Neural progenitor cell (in vitro differentiated cells): ENCODE measurements around the gene CERS2. TPM values are rescaled to one million over a fixed set of nuclear protein-coding genes. Genes with fewer than 3 reads are reported as not detected.

ENCODE experiments used
- DNase-seq: peaks from one replicate; pipeline ENCODE4 v3.0.0-alpha.2; 2016; ENCODE audit warnings: low spot score
- H2AFZ ChIP-seq: fragments of 200-600 bp; sonication (generic); replicated peaks from 2 replicates; pipeline ENCODE4 v1.6.1; 2016; ENCODE audit warnings: antibody characterized with exemption
- H3F3A ChIP-seq: fragments of 200-600 bp; sonication (generic); 2 replicates; pipeline ENCODE4 v1.6.1; 2016; ENCODE audit warnings: antibody characterized with exemption, low read depth
- H3K27ac ChIP-seq: fragments of 200-600 bp; sonication (generic); 2 replicates; pipeline ENCODE4 v1.5.1; 2016; ENCODE audit warnings: mild to moderate bottlenecking
- H3K27me3 ChIP-seq: fragments of 200-600 bp; sonication (generic); 2 replicates; pipeline ENCODE4 v1.6.1; 2016; ENCODE audit warnings: mild to moderate bottlenecking, moderate library complexity
- H3K36me3 ChIP-seq: fragments of 200-600 bp; sonication (generic); 2 replicates; pipeline ENCODE4 v1.5.1; 2016
- H3K4me1 ChIP-seq: fragments of 200-600 bp; sonication (generic); 2 replicates; pipeline ENCODE4 v1.6.1; 2016; ENCODE audit warnings: mixed run types
- H3K4me2 ChIP-seq: fragments of 200-600 bp; sonication (generic); 2 replicates; pipeline ENCODE4 v1.6.1; 2016
- H3K4me3 ChIP-seq: fragments of 200-600 bp; sonication (generic); 2 replicates; pipeline ENCODE4 v1.5.1; 2016
- H3K79me2 ChIP-seq: fragments of 200-600 bp; sonication (generic); 2 replicates; pipeline ENCODE4 v1.6.1; 2016; ENCODE audit warnings: low read depth
- H3K9ac ChIP-seq: fragments of 200-600 bp; sonication (generic); 2 replicates; pipeline ENCODE4 v1.6.1; 2016
- H3K9me3 ChIP-seq: fragments of 200-600 bp; sonication (generic); 2 replicates; pipeline ENCODE4 v1.5.1; 2016; ENCODE audit warnings: low read depth
- H4K20me1 ChIP-seq: fragments of 200-600 bp; sonication (generic); 2 replicates; pipeline ENCODE4 v1.6.1; 2016; ENCODE audit warnings: low read depth
- H3K27ac Mint-ChIP-seq: 3 replicates; pipeline ENCODE4 v1.8.0; 2021; ENCODE audit warnings: mixed read lengths
- H3K27me3 Mint-ChIP-seq: 2 replicates; pipeline ENCODE4 v1.8.0; 2022; ENCODE audit warnings: low read depth, mild to moderate bottlenecking, inconsistent platforms, moderate library complexity, mixed read lengths; ENCODE audit not compliant: insufficient read depth
- H3K36me3 Mint-ChIP-seq: 3 replicates; pipeline ENCODE4 v1.8.0; 2021; ENCODE audit warnings: mixed read lengths
- H3K4me1 Mint-ChIP-seq: 3 replicates; pipeline ENCODE4 v1.8.0; 2021; ENCODE audit warnings: mixed read lengths
- H3K4me3 Mint-ChIP-seq: 3 replicates; pipeline ENCODE4 v1.8.0; 2021; ENCODE audit warnings: mild to moderate bottlenecking, moderate library complexity, mixed read lengths
- H3K9me3 Mint-ChIP-seq: 3 replicates; pipeline ENCODE4 v1.8.0; 2020; ENCODE audit warnings: mixed read lengths
- CTCF ChIP-seq: fragments of 200-600 bp; sonication (generic); IDR thresholded peaks from 2 replicates; pipeline ENCODE4 v1.5.1; 2017; ENCODE audit warnings: antibody characterized with exemption, mild to moderate bottlenecking
- EZH2 ChIP-seq: fragments of 200-600 bp; sonication (generic); IDR thresholded peaks from 2 replicates; pipeline ENCODE4 v1.6.1; 2017; ENCODE audit warnings: antibody characterized with exemption, mild to moderate bottlenecking, moderate library complexity
- EZH2phosphoT487 ChIP-seq: fragments of 200-600 bp; sonication (generic); IDR thresholded peaks from 2 replicates; pipeline ENCODE4 v1.6.1; 2017; ENCODE audit warnings: antibody characterized with exemption
- total RNA-seq: library from RNA; depleted of rRNA; stranded (reverse); fragments of >200 nt; gene quantifications from 2 replicates; pipeline ENCODE4 v1.2.3, GENCODE V29; 2015; ENCODE audit warnings: low replicate concordance

Gene CERS2
- total RNA-seq, 1 donor from 2014 or later, result 104 TPM

GRCh38 chr1:151011154-151011850, 36.7 kb upstream of the CERS2 start:
- no peak for DNase-seq
- no peaks in the 10 kb centered on the region for H3K36me3 ChIP-seq
- no peaks in the 10 kb centered on the region for H3K27me3 ChIP-seq
- H3K9me3 Mint-ChIP-seq, result no peaks in the 10 kb centered on the region
- peaks cover 18% of the 10 kb centered on the region for H3F3A ChIP-seq
- H3K4me2 ChIP-seq, result no peak overlapping the region
- no peak overlapping the region for H3K27ac ChIP-seq
- no peaks in the 10 kb centered on the region for H3K9me3 ChIP-seq
- H3K27ac Mint-ChIP-seq, result no peak overlapping the region
- H3K36me3 Mint-ChIP-seq, result peaks cover 3% of the 10 kb centered on the region
- TF ChIP-seq EZH2phosphoT487, result no peak
- no peak for TF ChIP-seq CTCF
- H3K4me3 Mint-ChIP-seq, result no peak overlapping the region
- peaks cover 18% of the 10 kb centered on the region for H3K4me1 ChIP-seq
- peaks cover 4% of the 10 kb centered on the region for H3K27me3 Mint-ChIP-seq
- H3K9ac ChIP-seq, result no peak overlapping the region
- H3K79me2 ChIP-seq, result peaks cover 11% of the 10 kb centered on the region
- no peak overlapping the region for H3K4me3 ChIP-seq
- H4K20me1 ChIP-seq, result no peaks in the 10 kb centered on the region
- no peak overlapping the region for H2AFZ ChIP-seq
- peaks cover 29% of the 10 kb centered on the region for H3K4me1 Mint-ChIP-seq

GRCh38 chr1:151010346-151010726, 35.7 kb upstream of the CERS2 start:
- H3K4me1 Mint-ChIP-seq, result peaks cover 39% of the 10 kb centered on the region
- H3K79me2 ChIP-seq, result peaks cover 11% of the 10 kb centered on the region
- no peak for DNase-seq

GRCh38 chr1:151009674-151010345, 35.2 kb upstream of the CERS2 start:
- H3K27me3 ChIP-seq, result no peaks in the 10 kb centered on the region
- peaks cover 25% of the 10 kb centered on the region for H3F3A ChIP-seq
- H3K4me3 Mint-ChIP-seq, result peak overlapping the region; percentile 97
- H3K27ac Mint-ChIP-seq, result no peak overlapping the region
- H3K4me2 ChIP-seq, result peak overlapping the region; percentile 82
- peaks cover 11% of the 10 kb centered on the region for H3K79me2 ChIP-seq
- peaks cover 42% of the 10 kb centered on the region for H3K4me1 Mint-ChIP-seq
- H3K36me3 ChIP-seq, result no peaks in the 10 kb centered on the region
- peaks cover 21% of the 10 kb centered on the region for H3K4me1 ChIP-seq
- H3K27me3 Mint-ChIP-seq, result peaks cover 4% of the 10 kb centered on the region
- peak overlapping the region; percentile 76 for H3K4me3 ChIP-seq
- DNase-seq, result no peak
- no peak overlapping the region for H3K9ac ChIP-seq
- H3K9me3 ChIP-seq, result no peaks in the 10 kb centered on the region
- H4K20me1 ChIP-seq, result no peaks in the 10 kb centered on the region
- H3K27ac ChIP-seq, result no peak overlapping the region
- peaks cover 3% of the 10 kb centered on the region for H3K36me3 Mint-ChIP-seq
- H3K9me3 Mint-ChIP-seq, result no peaks in the 10 kb centered on the region
- no peak overlapping the region for H2AFZ ChIP-seq
- TF ChIP-seq CTCF, result no peak
- TF ChIP-seq EZH2, result no peak
- no peak for TF ChIP-seq EZH2phosphoT487

More at GRCh38 chr1:151010346-151010726, 35.7 kb upstream of the CERS2 start:
- H3K27me3 ChIP-seq, result no peaks in the 10 kb centered on the region
- no peak overlapping the region for H3K27ac ChIP-seq
- H3K4me2 ChIP-seq, result no peak overlapping the region
- H4K20me1 ChIP-seq, result no peaks in the 10 kb centered on the region
- TF ChIP-seq EZH2 (no peak), CTCF (no peak), EZH2phosphoT487 (no peak)
- no peak overlapping the region for H2AFZ ChIP-seq
- Mint-ChIP-seq H3K36me3 (peaks cover 3% of the 10 kb centered on the region), H3K9me3 (no peaks in the 10 kb centered on the region), H3K4me3 (peak overlapping the region; percentile 97), H3K27ac (no peak overlapping the region), H3K27me3 (peaks cover 4% of the 10 kb centered on the region)
- no peak overlapping the region for H3K9ac ChIP-seq
- no peak overlapping the region for H3K4me3 ChIP-seq
- no peaks in the 10 kb centered on the region for H3K9me3 ChIP-seq
- H3F3A ChIP-seq, result peaks cover 25% of the 10 kb centered on the region
- H3K36me3 ChIP-seq, result no peaks in the 10 kb centered on the region
- H3K4me1 ChIP-seq, result peaks cover 21% of the 10 kb centered on the region
